Loucy (cell line): ENCODE data around the gene ADAMTSL2.

Experiments
- H2AFZ ChIP-seq: fragments of 200-600 bp; sonication (generic); 2 replicates; pipeline ENCODE4 v1.6.0; 2016; ENCODE audit warnings: antibody characterized with exemption, mild to moderate bottlenecking, low read length, moderate library complexity
- H3F3A ChIP-seq: fragments of 200-600 bp; 2 replicates; pipeline ENCODE4 v1.6.0; 2016; ENCODE audit warnings: antibody characterized with exemption, low read depth, mild to moderate bottlenecking
- H3K27me3 ChIP-seq: fragments of 200-600 bp; sonication (generic); 2 replicates; pipeline ENCODE4 v1.6.1; 2014; ENCODE audit warnings: low read length, mild to moderate bottlenecking; ENCODE audit not compliant: insufficient read depth, poor library complexity, severe bottlenecking
- H3K36me3 ChIP-seq: fragments of 200-600 bp; sonication (generic); 2 replicates; pipeline ENCODE4 v1.6.1; 2016; ENCODE audit warnings: low read length; ENCODE audit not compliant: insufficient read depth
- H3K4me1 ChIP-seq: fragments of 200-600 bp; sonication (generic); 2 replicates; pipeline ENCODE4 v1.5.1; 2014; ENCODE audit warnings: low read length, mild to moderate bottlenecking; ENCODE audit not compliant: insufficient read depth, poor library complexity, severe bottlenecking
- H3K4me2 ChIP-seq: fragments of 200-600 bp; sonication (generic); 2 replicates; pipeline ENCODE4 v1.6.0; 2014; ENCODE audit warnings: antibody characterized with exemption, low read length, low read depth, mild to moderate bottlenecking; ENCODE audit not compliant: poor library complexity, severe bottlenecking
- H3K4me3 ChIP-seq: fragments of 200-600 bp; sonication (generic); 2 replicates; pipeline ENCODE4 v1.5.1; 2014; ENCODE audit warnings: low read length, mild to moderate bottlenecking, mixed read lengths; ENCODE audit not compliant: poor library complexity, severe bottlenecking
- H3K79me2 ChIP-seq: fragments of 200-600 bp; sonication (generic); 2 replicates; pipeline ENCODE4 v1.6.1; 2014; ENCODE audit warnings: low read length; ENCODE audit not compliant: insufficient read depth
- H3K9ac ChIP-seq: fragments of 200-600 bp; sonication (generic); 2 replicates; pipeline ENCODE4 v1.6.0; 2014; ENCODE audit warnings: mild to moderate bottlenecking, low read depth, low read length, moderate library complexity; ENCODE audit not compliant: poor library complexity, severe bottlenecking
- H3K9me2 ChIP-seq: fragments of 200-600 bp; sonication (generic); replicated peaks from 2 replicates; pipeline ENCODE4 v1.6.1; 2016; ENCODE audit warnings: low read depth, low read length, mixed read lengths
- H3K9me3 ChIP-seq: fragments of 200-600 bp; sonication (generic); 2 replicates; pipeline ENCODE4 v1.6.1; 2014; ENCODE audit warnings: mild to moderate bottlenecking, antibody characterized with exemption, low read length, low read depth; ENCODE audit not compliant: insufficient read depth
- H4K20me1 ChIP-seq: fragments of 200-600 bp; sonication (generic); 2 replicates; pipeline ENCODE4 v1.6.0; 2014; ENCODE audit warnings: antibody characterized with exemption, low read length, mild to moderate bottlenecking; ENCODE audit not compliant: insufficient read depth, poor library complexity, severe bottlenecking
- EZH2phosphoT487 ChIP-seq: fragments of 200-600 bp; IDR thresholded peaks from 2 replicates; pipeline ENCODE4 v1.6.1; 2018; ENCODE audit warnings: antibody characterized with exemption, mild to moderate bottlenecking, moderate library complexity, borderline replicate concordance
- TF ChIP-seq, protein P1 (sequence below): fragments of 200-600 bp; sonication (generic); conservative IDR thresholded peaks from 2 replicates; pipeline ENCODE4 v1.5.1; 2014; ENCODE audit warnings: mild to moderate bottlenecking, antibody characterized with exemption, low read length

ADAMTSL2 gene

DNA sequence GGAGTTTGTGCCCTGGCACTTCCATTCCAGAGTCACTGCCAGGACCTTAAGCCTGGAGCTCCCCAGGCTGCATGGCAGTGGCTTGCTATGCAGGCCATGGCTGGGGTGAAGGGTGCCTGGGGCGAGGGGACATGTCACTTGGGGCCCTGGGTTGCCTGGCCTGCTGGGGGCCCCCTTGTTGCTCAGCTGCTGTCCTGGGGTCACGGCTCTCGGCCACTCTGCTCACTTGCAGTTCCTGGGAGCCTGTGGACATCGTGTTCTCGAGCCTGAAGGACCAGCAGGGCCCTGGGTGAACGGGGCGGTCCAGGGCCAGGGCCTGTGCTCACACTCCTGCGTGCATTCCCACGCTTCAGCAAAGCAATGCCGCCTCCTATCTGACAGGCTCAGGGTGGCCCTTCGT lies 41.1 kb upstream of the ADAMTSL2 start:
- Histone ChIP-seq H3K36me3 (no peaks in the 10 kb centered on the region), H3K9me2 (no peaks in the 10 kb centered on the region), H4K20me1 (no peaks in the 10 kb centered on the region), H3K4me2 (no peak overlapping the region), H3K9me3 (no peaks in the 10 kb centered on the region), H3K79me2 (no peaks in the 10 kb centered on the region), H3K4me1 (no peaks in the 10 kb centered on the region), H3F3A (no peaks in the 10 kb centered on the region), H2AFZ (no peak overlapping the region), H3K9ac (no peak overlapping the region), H3K4me3 (no peak overlapping the region), H3K27me3 (no peaks in the 10 kb centered on the region)
- no peak for TF ChIP-seq EZH2phosphoT487
- TF ChIP-seq, protein P1, sequence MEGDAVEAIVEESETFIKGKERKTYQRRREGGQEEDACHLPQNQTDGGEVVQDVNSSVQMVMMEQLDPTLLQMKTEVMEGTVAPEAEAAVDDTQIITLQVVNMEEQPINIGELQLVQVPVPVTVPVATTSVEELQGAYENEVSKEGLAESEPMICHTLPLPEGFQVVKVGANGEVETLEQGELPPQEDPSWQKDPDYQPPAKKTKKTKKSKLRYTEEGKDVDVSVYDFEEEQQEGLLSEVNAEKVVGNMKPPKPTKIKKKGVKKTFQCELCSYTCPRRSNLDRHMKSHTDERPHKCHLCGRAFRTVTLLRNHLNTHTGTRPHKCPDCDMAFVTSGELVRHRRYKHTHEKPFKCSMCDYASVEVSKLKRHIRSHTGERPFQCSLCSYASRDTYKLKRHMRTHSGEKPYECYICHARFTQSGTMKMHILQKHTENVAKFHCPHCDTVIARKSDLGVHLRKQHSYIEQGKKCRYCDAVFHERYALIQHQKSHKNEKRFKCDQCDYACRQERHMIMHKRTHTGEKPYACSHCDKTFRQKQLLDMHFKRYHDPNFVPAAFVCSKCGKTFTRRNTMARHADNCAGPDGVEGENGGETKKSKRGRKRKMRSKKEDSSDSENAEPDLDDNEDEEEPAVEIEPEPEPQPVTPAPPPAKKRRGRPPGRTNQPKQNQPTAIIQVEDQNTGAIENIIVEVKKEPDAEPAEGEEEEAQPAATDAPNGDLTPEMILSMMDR: no peak

DNA sequence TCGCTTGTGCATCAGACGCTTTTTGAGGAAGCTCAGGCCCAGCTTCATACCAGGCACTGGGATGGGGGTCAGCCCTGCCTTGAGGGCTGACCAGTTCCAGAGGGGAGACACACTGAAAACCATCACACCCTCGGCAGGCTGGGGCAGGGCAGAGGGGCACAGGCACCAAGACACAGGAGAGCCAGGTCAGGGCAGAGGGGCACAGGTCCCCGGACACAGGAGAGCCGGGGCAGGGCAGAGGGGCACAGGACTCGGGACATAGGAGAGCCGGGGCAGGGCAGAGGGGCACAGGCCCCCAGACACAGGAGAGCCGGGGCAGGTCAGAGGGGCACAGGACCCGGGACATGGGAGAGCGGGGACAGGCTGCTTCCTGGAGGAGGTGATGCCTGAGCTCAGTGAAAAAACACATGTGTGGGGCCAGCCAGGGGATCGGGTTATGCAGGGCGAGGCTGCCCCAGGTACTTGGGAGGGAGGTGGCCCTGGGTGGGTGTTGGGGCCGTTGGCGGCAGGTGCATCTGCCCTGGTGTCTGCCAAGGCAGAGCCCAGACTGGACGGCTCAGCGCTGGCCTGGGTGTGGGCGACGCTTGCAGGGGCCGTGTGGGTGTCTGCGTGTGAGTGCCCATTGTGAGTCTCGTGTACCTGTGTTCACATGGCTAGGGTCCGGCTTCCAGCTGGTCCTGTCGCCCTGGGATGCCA lies 40.5 kb upstream of the ADAMTSL2 start:
- H3K4me2 ChIP-seq: no peak overlapping the region
- no peak overlapping the region for H3K9ac ChIP-seq
- H3K4me3 ChIP-seq: no peak overlapping the region
- no peaks in the 10 kb centered on the region for H3F3A ChIP-seq
- H3K9me3 ChIP-seq: no peaks in the 10 kb centered on the region
- H3K4me1 ChIP-seq: no peaks in the 10 kb centered on the region
- H3K36me3 ChIP-seq: no peaks in the 10 kb centered on the region
- no peaks in the 10 kb centered on the region for H3K79me2 ChIP-seq
- no peak for TF ChIP-seq EZH2phosphoT487
- TF ChIP-seq, protein P1: no peak
- H3K27me3 ChIP-seq: no peaks in the 10 kb centered on the region
- no peak overlapping the region for H2AFZ ChIP-seq
- H4K20me1 ChIP-seq: no peaks in the 10 kb centered on the region
- H3K9me2 ChIP-seq: no peaks in the 10 kb centered on the region

DNA sequence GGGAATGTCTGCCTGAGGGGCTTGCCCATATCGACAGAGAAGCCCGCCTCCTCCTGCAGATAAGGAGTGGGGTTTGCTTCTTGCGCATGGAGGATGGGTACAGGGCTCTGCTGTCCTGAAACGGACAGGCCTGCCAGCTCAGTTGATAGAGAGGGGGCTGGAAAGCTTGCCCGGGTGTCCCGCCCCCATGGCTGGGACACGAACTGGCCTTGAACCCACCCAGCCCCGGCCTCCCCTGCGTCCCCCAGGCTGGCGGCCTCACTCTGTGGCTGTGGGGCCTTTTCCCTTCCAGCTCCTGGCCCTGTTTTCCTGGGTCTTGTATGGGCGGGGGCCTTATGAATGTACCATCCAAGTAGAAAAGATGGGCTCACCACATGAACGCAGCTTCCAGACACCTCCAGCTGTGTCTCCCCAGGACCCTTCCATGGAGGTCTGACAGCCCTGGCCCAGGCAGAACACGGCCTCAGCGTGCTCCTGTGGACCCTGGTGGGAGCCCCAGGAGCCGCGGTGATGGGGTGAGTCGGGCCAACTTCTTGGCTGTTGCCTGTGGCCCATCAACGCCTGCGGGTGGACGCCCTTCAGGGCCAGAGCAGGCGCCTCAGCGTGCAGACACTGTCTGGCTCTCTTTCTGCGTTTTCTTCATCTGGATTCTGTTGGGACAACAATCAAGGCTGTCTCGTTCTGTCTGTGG lies 39.7 kb upstream of the ADAMTSL2 start:
- no peaks in the 10 kb centered on the region for H3K9me2 ChIP-seq
- H3K36me3 ChIP-seq: no peaks in the 10 kb centered on the region
- H3K9ac ChIP-seq: no peak overlapping the region
- H3K79me2 ChIP-seq: no peaks in the 10 kb centered on the region
- H3K4me2 ChIP-seq: no peak overlapping the region
- no peaks in the 10 kb centered on the region for H3K4me1 ChIP-seq
- H4K20me1 ChIP-seq: no peaks in the 10 kb centered on the region
- H2AFZ ChIP-seq: no peak overlapping the region
- TF ChIP-seq EZH2phosphoT487: no peak
- TF ChIP-seq, protein P1: no peak
- H3K27me3 ChIP-seq: no peaks in the 10 kb centered on the region
- no peaks in the 10 kb centered on the region for H3F3A ChIP-seq
- H3K9me3 ChIP-seq: no peaks in the 10 kb centered on the region
- H3K4me3 ChIP-seq: no peak overlapping the region
